DMS153 treated with DMSO at 0.1 percent for 48 hours (cell line): ENCODE data around the gene NUDT14.

ENCODE experiments used
- DNase-seq: peaks from one replicate; lab custom pipeline; 2025; ENCODE audit not compliant: unreplicated experiment; lab: John Stamatoyannopoulos, UW

The NUDT14 gene

DNA sequence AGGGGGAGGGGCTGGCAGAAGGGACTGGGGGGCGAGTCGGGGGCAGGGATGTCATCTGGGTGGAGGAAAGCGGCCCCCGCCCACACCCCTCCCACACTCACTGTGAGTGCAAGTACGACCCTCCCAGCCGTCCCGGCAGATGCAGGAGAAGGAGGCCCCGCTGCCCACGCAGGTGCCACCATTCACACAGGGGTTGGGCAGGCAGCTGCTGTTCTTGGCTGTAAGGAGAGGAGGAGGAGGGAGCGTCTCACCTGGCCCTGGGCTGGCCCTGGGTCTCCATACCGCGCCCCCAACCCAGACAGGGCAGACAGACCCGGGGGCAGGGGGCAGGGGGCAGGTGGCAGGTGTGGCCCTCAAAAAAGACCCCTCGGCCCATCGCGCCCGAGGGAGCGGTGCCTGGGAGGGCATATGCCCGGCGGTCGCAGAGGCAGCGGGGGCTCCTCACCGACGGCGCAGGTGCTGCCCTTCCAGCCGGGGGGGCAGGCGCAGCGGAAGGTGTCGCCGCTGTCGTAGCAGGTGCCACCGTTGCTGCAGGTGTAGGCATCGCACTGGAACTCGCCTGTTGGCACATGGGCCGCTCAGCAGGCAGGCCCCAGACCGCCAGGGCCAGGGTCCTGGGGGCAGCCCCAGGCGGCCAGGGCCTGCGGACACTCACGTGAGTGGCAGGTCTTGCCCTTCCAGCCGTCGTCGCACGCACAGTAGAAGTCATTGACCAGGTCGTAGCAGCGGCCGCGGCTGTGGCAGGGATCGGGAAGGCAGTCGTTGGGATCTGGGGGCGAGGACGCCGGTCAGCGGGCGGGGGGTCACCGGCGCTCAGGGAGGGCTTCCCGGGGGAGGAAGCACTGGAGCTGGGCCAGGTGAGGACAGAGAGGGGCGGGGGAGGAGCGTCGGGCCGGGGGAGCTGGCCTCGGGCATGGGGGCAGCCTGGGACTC lies 33.2 kb downstream of the NUDT14 start:
- no peak for DNase-seq

- DNase-seq: no peak
Measured at GRCh38 chr14:105146976-105147635, 34.0 kb downstream of the NUDT14 start.

GRCh38 chr14:105146181-105146975 lies 34.7 kb downstream of the NUDT14 start:
- DNase-seq: no peak

- DNase-seq: no peak
Measured at GRCh38 chr14:105145381-105146180, 35.5 kb downstream of the NUDT14 start.

- no peak for DNase-seq
Measured at GRCh38 chr14:105144666-105145380, 36.3 kb downstream of the NUDT14 start.

DNA sequence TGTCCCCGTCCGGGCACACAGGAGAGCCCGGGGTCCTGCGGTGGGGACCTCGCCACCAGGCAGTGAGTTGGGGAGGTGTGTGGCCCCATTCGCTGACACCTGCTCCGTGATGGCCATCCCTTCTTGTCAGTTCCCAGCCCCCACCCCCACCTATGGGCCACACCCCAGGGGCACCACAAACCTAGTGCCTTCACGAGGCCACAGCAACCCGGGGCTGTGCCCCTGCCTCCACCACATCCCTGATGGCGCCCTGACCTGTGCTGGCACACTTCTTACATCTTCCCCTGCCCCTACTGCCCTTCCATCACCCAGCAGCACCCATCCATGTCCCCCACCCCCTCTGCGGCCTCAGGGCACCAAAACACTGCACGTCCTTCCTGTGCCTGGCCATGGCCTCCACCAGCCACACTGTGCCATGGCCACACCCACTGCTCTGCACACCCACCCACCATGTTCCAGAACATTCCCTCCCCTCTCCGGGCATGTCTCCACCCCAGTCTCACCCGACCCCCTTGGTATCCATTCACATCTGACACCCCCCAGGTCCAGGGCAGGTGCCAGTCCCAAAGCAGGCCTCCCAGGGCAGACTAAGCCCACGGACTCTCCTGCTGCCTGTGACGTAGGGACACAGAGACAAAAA lies 37.0 kb downstream of the NUDT14 start:
- no peak for DNase-seq

GRCh38 chr14:105143451-105144025 lies 37.6 kb downstream of the NUDT14 start:
- DNase-seq: no peak

- DNase-seq: no peak
Measured at GRCh38 chr14:105142651-105143450, 38.3 kb downstream of the NUDT14 start.

- DNase-seq: no peak
Measured at GRCh38 chr14:105141486-105142281, 39.4 kb downstream of the NUDT14 start.

DNA sequence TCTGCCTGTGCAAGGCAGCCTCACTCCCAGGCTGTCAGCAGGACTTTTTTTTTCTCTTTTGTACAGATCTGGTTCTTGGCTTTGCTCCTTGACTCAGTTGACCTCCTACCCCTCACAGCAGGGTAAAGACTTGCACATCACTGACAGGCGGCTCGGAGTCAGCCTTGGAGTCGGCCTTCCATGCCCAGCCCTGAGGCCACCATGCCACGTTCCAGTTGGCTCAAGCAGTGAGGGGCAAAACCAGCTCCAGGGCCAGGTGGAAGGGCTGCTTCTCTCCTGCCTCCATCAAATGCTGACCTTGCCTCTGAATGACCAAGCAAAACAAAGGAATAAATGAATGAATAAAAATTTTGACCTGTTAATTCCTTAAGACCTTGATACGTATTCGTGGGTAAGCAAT lies 40.1 kb downstream of the NUDT14 start:
- no peak for DNase-seq

DNA sequence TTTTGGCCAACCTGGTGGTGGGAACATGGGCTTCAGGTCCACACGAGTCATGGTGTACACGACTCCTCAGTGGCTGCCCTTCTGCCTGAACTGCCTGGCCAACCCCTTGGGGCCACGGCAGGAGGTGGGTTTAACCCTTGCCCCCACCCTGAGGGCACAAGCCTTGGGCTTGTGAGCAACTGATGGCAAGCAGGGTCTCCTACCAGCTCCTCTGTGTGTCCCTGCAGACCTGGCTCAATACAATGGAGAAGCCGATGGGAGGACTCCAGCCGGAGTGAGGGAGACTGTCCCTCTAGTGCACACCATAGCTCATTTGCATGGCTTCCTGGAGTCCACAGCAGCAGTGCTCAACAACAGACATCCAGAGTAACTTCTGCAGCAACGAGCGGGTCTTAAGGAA lies 40.5 kb downstream of the NUDT14 start:
- no peak for DNase-seq

GRCh38 chr14:105139831-105140239 lies 41.3 kb downstream of the NUDT14 start:
- DNase-seq: no peak

DNA sequence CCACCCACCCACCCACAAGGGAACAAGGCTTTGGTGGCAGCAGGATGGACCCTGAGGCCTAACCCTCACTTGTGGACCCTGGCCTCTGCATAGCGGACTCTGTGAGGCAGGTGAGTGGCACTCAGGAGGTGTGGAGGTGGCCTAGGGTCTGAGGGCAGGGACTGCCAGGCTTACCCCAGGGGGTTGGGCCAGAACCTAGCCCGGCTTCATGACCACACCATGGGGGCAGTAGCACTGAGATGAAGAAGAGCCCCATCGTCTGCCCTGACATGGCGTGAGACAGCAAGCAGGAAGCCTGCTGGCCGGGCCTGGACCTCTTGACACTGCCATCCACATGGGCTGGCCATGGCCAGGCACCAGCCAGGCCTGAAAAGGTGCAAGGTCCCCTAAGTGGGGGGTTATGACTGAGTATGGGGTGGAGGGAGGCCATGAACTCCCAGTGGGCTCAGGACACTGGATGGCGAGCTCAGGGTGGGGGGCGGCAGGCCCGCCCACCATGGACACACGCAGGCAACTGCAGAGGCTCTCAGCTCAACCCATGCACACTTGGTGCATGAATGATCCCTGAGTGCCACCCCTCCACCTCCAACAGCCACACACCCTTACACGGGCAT lies 41.8 kb downstream of the NUDT14 start:
- DNase-seq: no peak

DNA sequence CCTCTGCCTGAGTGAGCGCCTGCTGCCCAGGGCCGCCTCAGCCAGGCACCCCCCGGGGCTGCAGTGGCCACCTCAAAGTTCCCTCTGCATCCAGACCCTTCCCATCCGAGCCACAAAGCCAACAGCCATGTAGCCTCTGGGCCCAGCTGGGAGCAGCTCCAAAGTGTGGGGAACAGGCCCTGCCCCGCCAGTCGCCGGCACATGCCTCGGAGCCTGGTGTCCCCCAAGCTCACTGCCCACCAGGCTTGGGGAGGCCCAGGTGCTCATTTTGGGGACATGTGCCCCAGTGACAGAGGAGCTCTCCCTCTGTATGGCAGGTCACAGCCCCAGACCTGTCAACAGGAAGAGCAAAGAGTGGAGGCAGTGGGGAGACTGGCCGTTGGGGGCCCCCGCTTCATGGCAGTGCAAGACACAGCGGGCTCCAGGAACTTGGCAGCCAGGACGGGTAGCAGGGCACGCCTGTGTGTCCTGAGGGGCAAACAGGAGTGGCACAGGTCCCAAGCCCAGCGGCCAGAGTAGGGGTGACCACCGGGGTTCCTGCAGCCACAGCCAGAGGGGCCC lies 42.5 kb downstream of the NUDT14 start:
- no peak for DNase-seq

- DNase-seq: no peak
Measured at GRCh38 chr14:105138021-105138541, 43.0 kb downstream of the NUDT14 start.

GRCh38 chr14:105137481-105138020 lies 43.6 kb downstream of the NUDT14 start:
- DNase-seq: no peak
